Activated naive CD8-positive, alpha-beta T cell treated with anti-CD3 and anti-CD28 coated beads, Interleukin-2, amount 10 ng/mL, durations not matched to agents 7 days and 5 days (primary cell): ENCODE results near the gene SH3BGRL3. TPM values are rescaled to one million over a fixed set of nuclear protein-coding genes. Genes with fewer than 3 reads are reported as not detected.
A peak's percentile ranks its signal among the peaks of the same experiment; 100 is the strongest.

Experiments
- ATAC-seq: fragments of 150-1000 bp; cut with Tn5 transposase; one replicate; pipeline ENCODE4 v1.10.0; 2021; ENCODE audit warnings: low read depth, moderate library complexity
- POLR2A ChIA-PET: fragments of 350-600 bp; sonication (Branson Sonifier 250); formaldehyde crosslinking; loops from one replicate; lab custom pipeline; 2021; ENCODE audit warnings: antibody characterized with exemption; lab: Charles Lee
- DNase-seq: peaks from one replicate; pipeline ENCODE4 v3.0.0; 2021
- H3K27ac Mint-ChIP-seq: one replicate; pipeline ENCODE4 v1.8.0; 2022; ENCODE audit warnings: mild to moderate bottlenecking, mixed read lengths
- H3K27me3 Mint-ChIP-seq: one replicate; pipeline ENCODE4 v1.8.0; 2022; ENCODE audit warnings: mild to moderate bottlenecking, moderate library complexity, mixed read lengths
- H3K36me3 Mint-ChIP-seq: one replicate; pipeline ENCODE4 v1.8.0; 2021; ENCODE audit warnings: mild to moderate bottlenecking, mixed read lengths
- H3K4me1 Mint-ChIP-seq: one replicate; pipeline ENCODE4 v1.8.0; 2021; ENCODE audit warnings: mixed read lengths
- H3K4me3 Mint-ChIP-seq: one replicate; pipeline ENCODE4 v1.8.0; 2022; ENCODE audit warnings: mild to moderate bottlenecking, moderate library complexity, mixed read lengths
- H3K9me3 Mint-ChIP-seq: one replicate; pipeline ENCODE4 v1.8.0; 2021; ENCODE audit warnings: mixed read lengths
- total RNA-seq, 2 experiments: library from RNA; stranded (reverse); gene quantifications; one replicate each; pipeline ENCODE4 v1.2.3, GENCODE V29; 2021

SH3BGRL3 gene
- total RNA-seq, 2 experiments from 2014 or later, result 531 to 542 TPM

DNA sequence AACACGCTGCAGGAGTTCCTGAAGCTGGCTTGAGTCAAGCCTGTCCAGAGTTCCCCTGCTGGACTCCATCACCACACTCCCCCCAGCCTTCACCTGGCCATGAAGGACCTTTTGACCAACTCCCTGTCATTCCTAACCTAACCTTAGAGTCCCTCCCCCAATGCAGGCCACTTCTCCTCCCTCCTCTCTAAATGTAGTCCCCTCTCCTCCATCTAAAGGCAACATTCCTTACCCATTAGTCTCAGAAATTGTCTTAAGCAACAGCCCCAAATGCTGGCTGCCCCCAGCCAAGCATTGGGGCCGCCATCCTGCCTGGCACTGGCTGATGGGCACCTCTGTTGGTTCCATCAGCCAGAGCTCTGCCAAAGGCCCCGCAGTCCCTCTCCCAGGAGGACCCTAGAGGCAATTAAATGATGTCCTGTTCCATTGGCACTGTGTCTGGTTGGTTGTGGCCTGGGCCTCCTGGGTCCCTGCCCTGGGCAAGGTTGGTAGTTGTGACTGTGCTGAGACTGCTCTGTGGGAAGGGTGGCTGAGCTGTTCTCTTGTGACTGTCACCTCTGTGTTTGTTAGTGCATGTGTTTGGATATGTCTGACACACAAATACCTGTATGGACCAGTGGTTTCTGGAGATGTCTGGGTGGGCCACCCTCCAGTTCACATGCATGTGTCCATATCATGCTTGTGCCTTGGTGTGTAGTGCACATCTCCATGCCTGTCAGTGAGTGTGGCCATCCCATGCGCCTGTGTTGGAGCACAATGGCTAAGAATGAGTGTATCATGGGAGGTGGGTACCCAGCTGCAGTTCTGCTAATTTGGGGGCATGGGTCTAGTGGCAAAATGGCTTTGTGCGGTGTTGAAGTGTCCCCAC, 1.4 kb downstream of the SH3BGRL3 start:
- Mint-ChIP-seq H3K9me3 (no peaks in the 10 kb centered on the region), H3K4me1 (peaks cover 66% of the 10 kb centered on the region), H3K27me3 (no peaks in the 10 kb centered on the region), H3K36me3 (peaks cover 29% of the 10 kb centered on the region), H3K27ac (peak overlapping the region; percentile 89), H3K4me3 (peak overlapping the region; percentile 98)
- POLR2A ChIA-PET, result interaction anchor here (0.5 to 20.6 kb wide), 13 partner anchors 8 to 170 kb away, joined by 3 to 1079 read pairs (median 4); partner anchors contain the start of genes CD52, PDIK1L and UBXN11
- DNase-seq, result no peak
- ATAC-seq, result no peak

GRCh38 chr1:26281971-26282370, 2.1 kb downstream of the SH3BGRL3 start:
- ATAC-seq, result no peak
- no peak for DNase-seq
- Mint-ChIP-seq H3K27ac (peak overlapping the region; percentile 89), H3K9me3 (no peaks in the 10 kb centered on the region), H3K4me1 (peaks cover 62% of the 10 kb centered on the region), H3K36me3 (peaks cover 26% of the 10 kb centered on the region), H3K4me3 (peak overlapping the region; percentile 98), H3K27me3 (no peaks in the 10 kb centered on the region)
- POLR2A ChIA-PET, result interaction anchor here (0.5 to 20.6 kb wide), 8 partner anchors 8 to 171 kb away, joined by 3 to 1079 read pairs (median 4); partner anchors contain the start of genes CD52, PDIK1L and UBXN11

DNA sequence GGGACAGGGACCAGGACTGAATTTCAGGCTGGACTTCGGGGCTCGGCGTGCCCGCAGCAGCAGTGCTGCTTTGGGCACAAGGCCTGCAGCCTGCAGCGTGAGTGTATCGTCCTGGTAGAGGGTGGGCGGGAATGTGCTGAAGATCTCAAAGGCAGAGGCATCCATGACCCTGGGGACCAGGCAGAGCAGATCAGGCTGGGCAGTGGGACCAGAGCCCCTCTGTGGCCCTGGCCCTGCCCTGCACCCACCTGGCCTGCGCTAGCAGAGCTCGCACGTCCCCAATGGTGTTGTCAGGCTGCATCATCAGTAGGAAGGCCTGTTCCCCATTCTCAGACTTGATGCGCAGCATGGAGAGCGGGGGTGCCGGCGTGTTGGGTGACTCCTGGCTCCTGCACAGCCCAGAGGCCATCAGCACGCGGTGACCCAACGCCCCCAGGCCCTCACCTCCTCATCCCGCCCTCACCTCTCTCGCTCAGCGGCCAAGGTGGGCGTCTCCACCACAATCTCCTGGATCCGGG, 2.6 kb downstream of the SH3BGRL3 start:
- Mint-ChIP-seq H3K4me1 (peaks cover 63% of the 10 kb centered on the region), H3K27ac (peak overlapping the region; percentile 99), H3K36me3 (peaks cover 24% of the 10 kb centered on the region), H3K4me3 (peak overlapping the region; percentile 89), H3K9me3 (no peaks in the 10 kb centered on the region), H3K27me3 (no peaks in the 10 kb centered on the region)
- POLR2A ChIA-PET, result interaction anchor here (0.8 to 20.6 kb wide), 3 partner anchors 7 to 34 kb away, joined by 3 to 1079 read pairs (median 38); partner anchors contain the start of genes CD52 and UBXN11
- DNase-seq (no peak), ATAC-seq (no peak)

- Mint-ChIP-seq H3K4me1 (peaks cover 63% of the 10 kb centered on the region), H3K27ac (peak overlapping the region; percentile 99), H3K4me3 (peak overlapping the region; percentile 89), H3K27me3 (no peaks in the 10 kb centered on the region), H3K36me3 (peaks cover 20% of the 10 kb centered on the region), H3K9me3 (no peaks in the 10 kb centered on the region)
- ATAC-seq (no peak), DNase-seq (no peak)
- POLR2A ChIA-PET, result interaction anchor here (0.8 to 20.6 kb wide), 3 partner anchors 33 to 95 kb away, joined by 5 to 1079 read pairs (median 17); partner anchors contain the start of genes CD52 and UBXN11
Measured at GRCh38 chr1:26283279-26283853, 3.5 kb downstream of the SH3BGRL3 start.

DNA sequence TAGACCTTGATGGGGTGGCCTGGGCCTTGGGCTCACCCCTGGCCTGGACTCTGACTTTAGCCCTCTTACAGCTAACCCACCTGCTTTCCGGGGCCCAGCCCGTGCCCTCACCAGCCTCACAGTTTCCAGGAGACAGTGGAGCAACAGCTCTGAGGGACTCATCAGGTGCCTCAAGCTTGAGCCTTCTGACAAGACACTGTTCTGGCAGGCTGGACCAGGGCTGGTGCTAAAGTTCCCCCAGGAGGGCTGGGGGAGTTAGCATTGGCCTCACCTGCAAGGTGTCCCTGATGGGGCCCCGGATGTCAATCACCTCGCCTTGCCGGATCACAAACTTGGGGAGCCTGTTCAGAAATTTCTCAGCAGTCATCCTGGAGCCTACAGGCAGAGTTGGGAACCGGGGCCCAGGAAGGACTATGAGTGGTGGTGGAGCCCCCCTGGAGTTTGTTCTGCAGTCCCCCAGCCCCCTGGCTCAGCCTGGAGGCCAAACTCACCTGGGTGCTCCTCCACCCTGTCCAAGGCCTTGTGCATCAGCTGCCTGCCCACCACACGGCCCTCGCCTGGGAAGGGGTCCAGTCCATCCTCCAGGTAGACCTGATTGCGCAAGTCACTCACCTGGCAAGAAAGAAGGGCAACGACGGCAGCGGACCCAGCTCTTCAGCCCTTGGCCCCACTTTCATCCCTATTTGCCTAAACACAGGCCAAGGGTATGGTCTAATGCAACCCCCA, 4.1 kb downstream of the SH3BGRL3 start:
- peak overlapping the region; percentile 99 for H3K27ac Mint-ChIP-seq
- POLR2A ChIA-PET, result interaction anchor here (0.6 to 20.6 kb wide), 12 partner anchors 8 to 168 kb away, joined by 3 to 1079 read pairs (median 8); partner anchors contain the start of genes CD52 and UBXN11
- peak; percentile 52 for DNase-seq
- no peaks in the 10 kb centered on the region for H3K9me3 Mint-ChIP-seq
- H3K4me1 Mint-ChIP-seq, result peaks cover 64% of the 10 kb centered on the region
- H3K36me3 Mint-ChIP-seq, result peaks cover 18% of the 10 kb centered on the region
- H3K27me3 Mint-ChIP-seq, result no peaks in the 10 kb centered on the region
- no peak for ATAC-seq
- peak overlapping the region; percentile 89 for H3K4me3 Mint-ChIP-seq

- DNase-seq (peak; percentile 85), ATAC-seq (peak; percentile 63)
- Mint-ChIP-seq H3K36me3 (peaks cover 18% of the 10 kb centered on the region), H3K27ac (peak overlapping the region; percentile 99), H3K4me3 (peak overlapping the region; percentile 89), H3K4me1 (peaks cover 71% of the 10 kb centered on the region), H3K9me3 (no peaks in the 10 kb centered on the region), H3K27me3 (no peaks in the 10 kb centered on the region)
- POLR2A ChIA-PET, result interaction anchor here (0.5 to 20.6 kb wide), 17 partner anchors 9 to 169 kb away, joined by 3 to 1079 read pairs (median 6); partner anchors contain the start of genes CD52, CEP85, DHDDS and UBXN11
Measured at GRCh38 chr1:26284597-26285347, 4.9 kb downstream of the SH3BGRL3 start.

DNA sequence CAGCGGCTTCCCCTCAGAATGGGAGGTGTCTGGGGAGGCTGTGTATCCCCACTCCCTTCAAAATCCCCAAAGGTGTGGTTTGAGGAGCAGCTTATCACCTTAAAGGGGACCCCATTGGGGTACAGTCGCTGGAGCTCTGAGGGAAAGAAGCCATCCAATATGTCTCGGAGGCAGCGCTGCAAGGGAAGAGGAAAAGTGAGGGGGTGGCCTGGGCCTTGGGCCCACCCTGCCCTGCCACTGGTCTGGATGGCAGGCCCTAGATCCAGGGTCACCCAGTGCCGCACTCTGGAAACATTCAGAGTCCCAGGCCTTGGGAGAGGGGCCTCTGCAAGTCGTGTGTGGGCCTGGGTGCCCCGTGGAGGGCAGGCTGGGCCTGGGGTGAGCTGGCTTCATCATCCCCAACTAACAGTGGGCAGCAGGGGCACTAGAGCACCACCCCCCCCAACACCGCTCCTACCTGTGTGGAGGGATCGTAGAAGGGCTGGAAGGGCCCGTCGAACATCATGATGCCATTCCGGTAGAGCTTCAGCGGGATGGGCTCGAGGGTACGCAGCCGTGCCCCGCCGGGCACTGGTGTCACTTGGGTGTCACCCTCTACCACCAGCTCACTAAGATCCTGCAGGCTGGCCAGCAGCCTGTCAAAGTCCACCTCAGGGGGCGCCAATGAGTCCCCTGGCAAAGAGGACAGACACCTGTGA, 5.6 kb downstream of the SH3BGRL3 start:
- POLR2A ChIA-PET, result interaction anchor here (0.5 to 20.6 kb wide), 17 partner anchors 9 to 147 kb away, joined by 3 to 1079 read pairs (median 6); partner anchors contain the start of genes CD52, CEP85, DHDDS and UBXN11
- H3K27ac Mint-ChIP-seq, result peak overlapping the region; percentile 99
- peaks cover 16% of the 10 kb centered on the region for H3K36me3 Mint-ChIP-seq
- no peaks in the 10 kb centered on the region for H3K27me3 Mint-ChIP-seq
- ATAC-seq, result no peak
- DNase-seq, result peak; percentile 72
- H3K4me3 Mint-ChIP-seq, result peak overlapping the region; percentile 89
- H3K4me1 Mint-ChIP-seq, result peaks cover 78% of the 10 kb centered on the region
- no peaks in the 10 kb centered on the region for H3K9me3 Mint-ChIP-seq

DNA sequence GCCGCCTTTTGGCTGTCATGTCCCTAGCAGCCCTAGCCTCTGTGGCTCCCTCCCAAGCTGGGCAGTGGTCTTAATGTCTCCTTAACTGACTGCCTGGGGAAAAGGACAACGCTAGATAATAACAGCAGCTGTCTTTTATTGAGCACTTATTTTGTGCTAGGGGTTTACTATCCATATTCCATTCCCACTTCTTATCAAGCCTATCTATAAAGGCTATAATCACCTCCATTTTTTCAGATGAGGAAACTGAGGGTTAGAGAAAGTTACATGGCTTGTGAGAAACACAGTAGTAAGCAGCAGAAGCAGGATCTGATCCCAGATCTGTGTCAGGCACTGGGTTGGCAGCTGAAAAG, 6.2 kb downstream of the SH3BGRL3 start:
- H3K27me3 Mint-ChIP-seq, result no peaks in the 10 kb centered on the region
- H3K4me1 Mint-ChIP-seq, result peaks cover 80% of the 10 kb centered on the region
- no peak for DNase-seq
- H3K9me3 Mint-ChIP-seq, result no peaks in the 10 kb centered on the region
- POLR2A ChIA-PET, result interaction anchor here (1.2 to 20.6 kb wide), 9 partner anchors 9 to 105 kb away, joined by 3 to 1079 read pairs (median 11); partner anchors contain the start of genes CD52, CEP85 and UBXN11
- H3K27ac Mint-ChIP-seq, result peak overlapping the region; percentile 99
- ATAC-seq, result no peak
- H3K36me3 Mint-ChIP-seq, result peaks cover 14% of the 10 kb centered on the region
- H3K4me3 Mint-ChIP-seq, result no peak overlapping the region

GRCh38 chr1:26287033-26287711, 7.3 kb downstream of the SH3BGRL3 start:
- Mint-ChIP-seq H3K27ac (peak overlapping the region; percentile 99), H3K36me3 (peaks cover 9% of the 10 kb centered on the region), H3K27me3 (no peaks in the 10 kb centered on the region), H3K4me1 (peaks cover 80% of the 10 kb centered on the region), H3K4me3 (peak overlapping the region; percentile 74), H3K9me3 (no peaks in the 10 kb centered on the region)
- peak; percentile 43 for ATAC-seq
- POLR2A ChIA-PET, result interaction anchor here (0.5 to 20.6 kb wide), 9 partner anchors 7 to 409 kb away, joined by 3 to 1079 read pairs (median 7); partner anchors contain the start of genes ARID1A, CD52, DHDDS and SH3BGRL3
- DNase-seq, result peak; percentile 79

DNA sequence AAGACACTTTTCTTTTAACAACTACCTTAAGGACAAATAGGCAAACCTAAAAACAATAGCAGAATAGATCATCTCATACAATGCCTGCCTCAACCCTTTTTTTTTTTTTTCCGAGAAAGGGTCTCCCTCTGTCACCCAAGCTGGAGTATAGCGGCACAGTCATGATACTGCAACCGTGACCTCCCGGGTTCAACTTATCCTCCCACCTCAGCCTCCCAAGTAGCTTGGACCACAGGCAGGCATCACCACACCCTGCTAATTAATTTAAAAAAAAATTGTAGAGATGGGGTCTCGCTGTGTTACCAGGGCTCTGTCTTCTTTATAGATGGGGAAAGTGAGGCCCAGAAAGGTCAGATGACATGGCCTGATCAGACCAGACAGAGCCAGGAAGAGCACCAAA, 7.9 kb downstream of the SH3BGRL3 start:
- ATAC-seq (no peak), DNase-seq (no peak)
- H3K27me3 Mint-ChIP-seq, result no peaks in the 10 kb centered on the region
- POLR2A ChIA-PET, result interaction anchor here (1.0 to 20.6 kb wide), 9 partner anchors 7 to 144 kb away, joined by 3 to 1079 read pairs (median 9); partner anchors contain the start of genes CD52, DHDDS, SH3BGRL3 and UBXN11
- no peaks in the 10 kb centered on the region for H3K9me3 Mint-ChIP-seq
- peak overlapping the region; percentile 99 for H3K27ac Mint-ChIP-seq
- H3K4me3 Mint-ChIP-seq, result peak overlapping the region; percentile 74
- peaks cover 9% of the 10 kb centered on the region for H3K36me3 Mint-ChIP-seq
- H3K4me1 Mint-ChIP-seq, result peaks cover 76% of the 10 kb centered on the region
